H9 (cell line): ENCODE results near the gene ASTN2. TPM values are rescaled to one million over a fixed set of nuclear protein-coding genes. Genes with fewer than 3 reads are reported as not detected.

Experiments
- DNase-seq: peaks from one replicate; pipeline ENCODE4 v3.0.0-alpha.2; 2017
- H2AFZ ChIP-seq: one replicate; pipeline ENCODE4 v1.6.1; 2013; ENCODE audit warnings: mild to moderate bottlenecking, low read length, control low read depth, moderate library complexity
- H2AK5ac ChIP-seq: 2 replicates; pipeline ENCODE4 v1.6.1; 2013; ENCODE audit warnings: low read length, control low read depth, mixed read lengths; ENCODE audit not compliant: insufficient read length
- H2BK120ac ChIP-seq: one replicate; pipeline ENCODE4 v1.6.1; 2013; ENCODE audit warnings: low read depth, mild to moderate bottlenecking, low read length, control low read depth, inconsistent platforms; ENCODE audit not compliant: poor library complexity, severe bottlenecking
- H2BK12ac ChIP-seq: 2 replicates; pipeline ENCODE4 v1.6.1; 2013; ENCODE audit warnings: low read length, control low read depth, mixed read lengths, low read depth; ENCODE audit not compliant: insufficient read length
- H2BK15ac ChIP-seq: 2 replicates; pipeline ENCODE4 v1.6.1; 2013; ENCODE audit warnings: low read depth, low read length, control low read depth
- H2BK20ac ChIP-seq: one replicate; pipeline ENCODE4 v1.6.1; 2013; ENCODE audit warnings: low read depth, mild to moderate bottlenecking, low read length, control low read depth, inconsistent platforms; ENCODE audit not compliant: poor library complexity, severe bottlenecking
- H2BK5ac ChIP-seq: 2 replicates; pipeline ENCODE4 v1.6.1; 2013; ENCODE audit warnings: low read length, control low read depth, mixed read lengths; ENCODE audit not compliant: insufficient read length
- H3K14ac ChIP-seq: 2 replicates; pipeline ENCODE4 v1.6.1; 2013; ENCODE audit warnings: low read length, control low read depth; ENCODE audit not compliant: insufficient read depth
- H3K18ac ChIP-seq: 2 replicates; pipeline ENCODE4 v1.6.1; 2013; ENCODE audit warnings: low read depth, mild to moderate bottlenecking, mixed read lengths, low read length, control low read depth; ENCODE audit not compliant: insufficient read length
- H3K23ac ChIP-seq: 2 replicates; pipeline ENCODE4 v1.6.1; 2013; ENCODE audit warnings: low read length, control low read depth, mixed read lengths, low read depth; ENCODE audit not compliant: insufficient read length
- H3K23me2 ChIP-seq: 2 replicates; pipeline ENCODE4 v1.6.1; 2013; ENCODE audit warnings: low read depth, mild to moderate bottlenecking, mixed read lengths, low read length, control low read depth; ENCODE audit not compliant: insufficient read length, poor library complexity, severe bottlenecking
- H3K27ac ChIP-seq: 2 replicates; pipeline ENCODE4 v1.5.1; 2013; ENCODE audit warnings: low read length, control low read depth, mixed read lengths, low read depth; ENCODE audit not compliant: insufficient read length
- H3K27me3 ChIP-seq: 2 replicates; pipeline ENCODE4 v1.6.1; 2013; ENCODE audit warnings: low read length, control low read depth, inconsistent platforms; ENCODE audit not compliant: insufficient read depth
- H3K4ac ChIP-seq: 2 replicates; pipeline ENCODE4 v1.6.1; 2013; ENCODE audit warnings: low read depth, mild to moderate bottlenecking, control low read depth, inconsistent platforms, low read length, moderate library complexity
- H3K4me1 ChIP-seq: 2 replicates; pipeline ENCODE4 v1.6.1; 2013; ENCODE audit warnings: low read length, control low read depth, inconsistent platforms; ENCODE audit not compliant: insufficient read depth
- H3K4me2 ChIP-seq: 2 replicates; pipeline ENCODE4 v1.6.1; 2013; ENCODE audit warnings: low read length, control low read depth, mixed read lengths; ENCODE audit not compliant: insufficient read length, insufficient read depth
- H3K56ac ChIP-seq: 2 replicates; pipeline ENCODE4 v1.6.1; 2013; ENCODE audit warnings: low read depth, mild to moderate bottlenecking, mixed read lengths, low read length, control low read depth; ENCODE audit not compliant: insufficient read length
- H3K79me1 ChIP-seq: 2 replicates; pipeline ENCODE4 v1.6.1; 2013; ENCODE audit warnings: low read depth, mild to moderate bottlenecking, moderate library complexity, low read length, control low read depth, inconsistent platforms; ENCODE audit not compliant: insufficient read depth, poor library complexity, severe bottlenecking
- H3K79me2 ChIP-seq: 2 replicates; pipeline ENCODE4 v1.6.1; 2013; ENCODE audit warnings: low read length, control low read depth, inconsistent platforms; ENCODE audit not compliant: insufficient read depth
- H3K9ac ChIP-seq: 2 replicates; pipeline ENCODE4 v1.6.1; 2013; ENCODE audit warnings: low read length, control low read depth, mixed read lengths; ENCODE audit not compliant: insufficient read length; ENCODE audit errors: extremely low read depth
- H3K9me3 ChIP-seq: one replicate; pipeline ENCODE4 v1.6.1; 2013; ENCODE audit warnings: low read depth, low read length, inconsistent platforms; ENCODE audit not compliant: control insufficient read depth
- H3T11ph ChIP-seq: one replicate; pipeline ENCODE4 v1.6.1; 2013; ENCODE audit warnings: mild to moderate bottlenecking, low read length, control low read depth, inconsistent platforms
- H4K20me1 ChIP-seq: one replicate; pipeline ENCODE4 v1.6.1; 2013; ENCODE audit not compliant: control insufficient read depth, insufficient read length, insufficient read depth
- H4K5ac ChIP-seq: 2 replicates; pipeline ENCODE4 v1.6.1; 2013; ENCODE audit warnings: low read depth, mild to moderate bottlenecking, mixed read lengths, low read length, control low read depth; ENCODE audit not compliant: insufficient read length
- H4K8ac ChIP-seq: replicated peaks from 2 replicates; pipeline ENCODE4 v1.6.1; 2013; ENCODE audit warnings: low read length, control low read depth, mixed read lengths, low read depth; ENCODE audit not compliant: insufficient read length
- H4K91ac ChIP-seq: 2 replicates; pipeline ENCODE4 v1.6.1; 2013; ENCODE audit warnings: low read depth, mild to moderate bottlenecking, moderate library complexity, mixed read lengths, low read length, control low read depth; ENCODE audit not compliant: insufficient read length
- H3K27ac Mint-ChIP-seq, 3 experiments: 2 replicates in 2 of 3; 3 replicates in 1 of 3; pipeline ENCODE4 v1.8.0; 2020 to 2021; ENCODE audit warnings: mixed read lengths in 3 of 3, mild to moderate bottlenecking in 1 of 3, moderate library complexity in 1 of 3
- H3K27me3 Mint-ChIP-seq: 2 replicates; pipeline ENCODE4 v1.8.0; 2021; ENCODE audit warnings: low read depth, mild to moderate bottlenecking, moderate library complexity, mixed read lengths
- H3K36me3 Mint-ChIP-seq, 3 experiments: 2 replicates in 2 of 3; 3 replicates in 1 of 3; pipeline ENCODE4 v1.8.0; 2020 to 2021; ENCODE audit warnings: low read depth in 3 of 3, mixed read lengths in 3 of 3; ENCODE audit not compliant: insufficient read depth in 1 of 3
- H3K4me1 Mint-ChIP-seq, 2 experiments: 2 replicates each; pipeline ENCODE4 v1.8.0; 2020; ENCODE audit warnings: mixed read lengths in 2 of 2
- H3K4me3 Mint-ChIP-seq, 2 experiments: 2 replicates in 1 of 2; 3 replicates in 1 of 2; pipeline ENCODE4 v1.8.0; 2020 to 2021; ENCODE audit warnings: mild to moderate bottlenecking in 2 of 2, mixed read lengths in 2 of 2, moderate library complexity in 1 of 2
- H3K9me3 Mint-ChIP-seq, 2 experiments: 2 replicates in 1 of 2; 3 replicates in 1 of 2; pipeline ENCODE4 v1.8.0; 2020; ENCODE audit warnings: mild to moderate bottlenecking in 2 of 2, mixed read lengths in 2 of 2, moderate library complexity in 1 of 2
- WGBS: extraction: QIAGEN DNeasy Blood & Tissue Kit; methylation state at CpG from one replicate; pipeline ENCODE4 v1.1.7; 2013; ENCODE audit warnings: missing lambda C conversion rate, low lambda C conversion rate, mixed read lengths; ENCODE audit not compliant: insufficient read length; ENCODE audit errors: extremely low coverage; 5-methylcytosine and 5-hydroxymethylcytosine counted together
- total RNA-seq: library from RNA; stranded (reverse); gene quantifications from 2 replicates; pipeline ENCODE4 v1.2.1, GENCODE V29; 2021
- TF ChIP-seq, protein P1 (sequence below): fragments of 200-600 bp; sonication (generic); conservative IDR thresholded peaks from 3 replicates; pipeline ENCODE4 v1.8.0; 2021; ENCODE audit warnings: antibody characterized with exemption, mild to moderate bottlenecking

Gene ASTN2
- total RNA-seq, 1 experiment from 2014 or later = 9.7 TPM

DNA sequence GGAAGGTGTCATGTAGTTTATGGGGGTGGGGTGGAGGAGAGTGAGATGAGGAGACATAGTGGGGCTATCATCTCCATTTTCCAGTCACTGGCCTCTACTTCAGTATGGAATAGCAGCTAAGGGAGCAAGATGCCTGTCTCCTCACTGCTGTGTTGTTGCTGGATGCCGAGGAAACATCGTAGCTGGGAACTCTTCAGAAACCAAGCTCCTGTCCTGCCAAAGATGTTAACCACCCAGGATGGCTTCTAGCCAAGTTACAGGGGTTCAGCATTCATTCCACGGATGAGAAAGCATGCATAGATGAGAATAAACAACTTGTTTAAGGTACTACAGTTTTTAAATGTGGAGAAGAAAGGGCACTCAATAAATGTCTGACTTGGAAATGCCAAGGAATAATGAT lies 226.5 kb downstream of the ASTN2 start:
- H3K27me3 Mint-ChIP-seq = no peaks in the 10 kb centered on the region; the same call in 1 of the 2 replicates
- H4K8ac ChIP-seq = no peak overlapping the region
- no CpG with 5 or more reads among the region's 3 CpGs for WGBS
- no peak overlapping the region for H2BK5ac ChIP-seq
- no peak for DNase-seq
- no peak overlapping the region for H2AFZ ChIP-seq
- no peak overlapping the region for H3K9ac ChIP-seq
- H2AK5ac ChIP-seq = no peak overlapping the region
- H3K23ac ChIP-seq = no peak overlapping the region
- H3K4me3 Mint-ChIP-seq = no peak overlapping the region
- peaks cover 6 to 8% of the 10 kb centered on the region in 2 experiments for H3K4me1 Mint-ChIP-seq
- H3T11ph ChIP-seq = no peak overlapping the region
- H2BK120ac ChIP-seq = no peak overlapping the region
- no peak overlapping the region for H2BK20ac ChIP-seq
- no peaks in the 10 kb centered on the region for H3K9me3 ChIP-seq
- H3K4me2 ChIP-seq = no peak overlapping the region
- no peaks in the 10 kb centered on the region for H3K4me1 ChIP-seq
- no peak overlapping the region for H2BK12ac ChIP-seq
- H3K9me3 Mint-ChIP-seq = peaks cover 0 to 4% of the 10 kb centered on the region in 2 experiments; a peak in 2 of 5 replicates
- no peak overlapping the region for H2BK15ac ChIP-seq
- no peak overlapping the region for H3K56ac ChIP-seq
- H3K18ac ChIP-seq = no peak overlapping the region
- H3K79me1 ChIP-seq = no peaks in the 10 kb centered on the region
- no peak overlapping the region for H3K14ac ChIP-seq
- TF ChIP-seq, protein P1, sequence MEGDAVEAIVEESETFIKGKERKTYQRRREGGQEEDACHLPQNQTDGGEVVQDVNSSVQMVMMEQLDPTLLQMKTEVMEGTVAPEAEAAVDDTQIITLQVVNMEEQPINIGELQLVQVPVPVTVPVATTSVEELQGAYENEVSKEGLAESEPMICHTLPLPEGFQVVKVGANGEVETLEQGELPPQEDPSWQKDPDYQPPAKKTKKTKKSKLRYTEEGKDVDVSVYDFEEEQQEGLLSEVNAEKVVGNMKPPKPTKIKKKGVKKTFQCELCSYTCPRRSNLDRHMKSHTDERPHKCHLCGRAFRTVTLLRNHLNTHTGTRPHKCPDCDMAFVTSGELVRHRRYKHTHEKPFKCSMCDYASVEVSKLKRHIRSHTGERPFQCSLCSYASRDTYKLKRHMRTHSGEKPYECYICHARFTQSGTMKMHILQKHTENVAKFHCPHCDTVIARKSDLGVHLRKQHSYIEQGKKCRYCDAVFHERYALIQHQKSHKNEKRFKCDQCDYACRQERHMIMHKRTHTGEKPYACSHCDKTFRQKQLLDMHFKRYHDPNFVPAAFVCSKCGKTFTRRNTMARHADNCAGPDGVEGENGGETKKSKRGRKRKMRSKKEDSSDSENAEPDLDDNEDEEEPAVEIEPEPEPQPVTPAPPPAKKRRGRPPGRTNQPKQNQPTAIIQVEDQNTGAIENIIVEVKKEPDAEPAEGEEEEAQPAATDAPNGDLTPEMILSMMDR = no peak
- H4K91ac ChIP-seq = no peak overlapping the region
- no peaks in the 10 kb centered on the region for H3K79me2 ChIP-seq
- peaks cover 0 to 2% (median 0%) of the 10 kb centered on the region in 3 experiments; a peak in 2 of 7 replicates for H3K36me3 Mint-ChIP-seq
- no peak overlapping the region for H3K4ac ChIP-seq
- H3K27me3 ChIP-seq = no peaks in the 10 kb centered on the region
- H3K23me2 ChIP-seq = no peaks in the 10 kb centered on the region
- H3K27ac ChIP-seq = no peak overlapping the region
- H4K5ac ChIP-seq = no peak overlapping the region
- H4K20me1 ChIP-seq = no peaks in the 10 kb centered on the region
- H3K27ac Mint-ChIP-seq = no peak overlapping the region
